Natural killer cell (primary cell): Measurements from ENCODE around the gene SGO2. TPM values are rescaled to one million over a fixed set of nuclear protein-coding genes. Genes with fewer than 3 reads are reported as not detected.
"Not testable (repeated sequence)": the region's sequence is repeated elsewhere in the genome, so short reads cannot be mapped to it uniquely, and the experiment has no call there.

ENCODE experiments used
- ATAC-seq, 3 donors: fragments of 150-1000 bp in 2 of 3; fragments of 200-7000 bp in 1 of 3; cut with Tn5 transposase; 1 replicate in 1 of 3; 2 replicates in 2 of 3; pipeline ENCODE4 v1.10.0; 2021; ENCODE audit warnings: mild to moderate bottlenecking in 2 of 3, moderate library complexity in 2 of 3
- DNase-seq, 2 donors: peaks; one replicate each; pipeline versions ENCODE4 v3.0.0 to v3.0.0-alpha.2; 2013 to 2021; ENCODE audit warnings: mixed read lengths in 1 of 2
- H3K27ac ChIP-seq: one replicate; pipeline ENCODE4 v1.5.1; 2013; ENCODE audit warnings: mild to moderate bottlenecking, low read length
- H3K27me3 ChIP-seq: one replicate; pipeline ENCODE4 v1.6.1; 2013; ENCODE audit warnings: low read length; ENCODE audit not compliant: control insufficient read depth, insufficient read depth
- H3K36me3 ChIP-seq: one replicate; pipeline ENCODE4 v1.6.1; 2013; ENCODE audit warnings: low read length; ENCODE audit not compliant: control insufficient read depth, insufficient read depth
- H3K4me1 ChIP-seq: one replicate; pipeline ENCODE4 v1.6.1; 2013; ENCODE audit warnings: low read length; ENCODE audit not compliant: control insufficient read depth, insufficient read depth
- H3K4me3 ChIP-seq: one replicate; pipeline ENCODE4 v1.5.1; 2013; ENCODE audit warnings: low read length
- H3K9me3 ChIP-seq: one replicate; pipeline ENCODE4 v1.6.1; 2013; ENCODE audit warnings: low read length; ENCODE audit not compliant: control insufficient read depth, insufficient read depth
- H3K27ac Mint-ChIP-seq, 2 donors: one replicate each; pipeline ENCODE4 v1.8.0; 2022; ENCODE audit warnings: mild to moderate bottlenecking in 2 of 2, mixed read lengths in 2 of 2, moderate library complexity in 1 of 2
- H3K27me3 Mint-ChIP-seq, 2 donors: one replicate each; pipeline ENCODE4 v1.8.0; 2022; ENCODE audit warnings: low read depth in 2 of 2, mixed read lengths in 2 of 2
- H3K36me3 Mint-ChIP-seq: one replicate; pipeline ENCODE4 v1.8.0; 2022; ENCODE audit warnings: mixed read lengths
- H3K4me1 Mint-ChIP-seq, 2 donors: one replicate each; pipeline ENCODE4 v1.8.0; 2022; ENCODE audit warnings: mixed read lengths in 2 of 2
- H3K4me3 Mint-ChIP-seq: one replicate; pipeline ENCODE4 v1.8.0; 2022; ENCODE audit warnings: mild to moderate bottlenecking, moderate library complexity, mixed read lengths
- H3K9me3 Mint-ChIP-seq, 2 donors: one replicate each; pipeline ENCODE4 v1.8.0; 2022; ENCODE audit warnings: mixed read lengths in 2 of 2
- WGBS: methylation state at CpG from one replicate; pipeline ENCODE4 v1.1.7; 2013; ENCODE audit warnings: missing lambda C conversion rate; ENCODE audit not compliant: insufficient coverage; 5-methylcytosine and 5-hydroxymethylcytosine counted together
- intact Hi-C: fragments of 100-400 bp; cut with micrococcal nuclease; formaldehyde crosslinking; loops from one replicate; pipeline ENCODE4 v1.14.2; 2022
- total RNA-seq, 4 donors: library from RNA; stranded (reverse); fragments of 120-200 nt in 1 of 4; gene quantifications; one replicate each; pipeline versions ENCODE4 v1.2.3 to v1.2.4, GENCODE V29; 2013 to 2022
- TF ChIP-seq, protein P1 (sequence below): fragments of 200-600 bp; IDR thresholded peaks from one replicate; pipeline ENCODE4 v1.8.0; 2022; ENCODE audit warnings: antibody characterized with exemption

SGO2 gene
- total RNA-seq, 3 donors from 2014 or later (not counting 1 experiment from before 2014, with no cell fraction given), result 2.3 to 5.4 (median 3.1) TPM

GRCh38 chr2:200608341-200609027, 82.5 kb downstream of the SGO2 start:
- no peak for DNase-seq
- intact Hi-C loops, result no loop called here
- H3K27ac ChIP-seq, result no peak overlapping the region
- Mint-ChIP-seq H3K4me3 (no peak overlapping the region), H3K9me3 (peaks cover 0 to 2% of the 10 kb centered on the region in 2 donors), H3K4me1 (peaks cover 0 to 3% of the 10 kb centered on the region in 2 donors), H3K36me3 (no peaks in the 10 kb centered on the region), H3K27ac (no peak overlapping the region), H3K27me3 (peaks cover 0 to 4% of the 10 kb centered on the region in 2 donors)
- TF ChIP-seq, protein P1, sequence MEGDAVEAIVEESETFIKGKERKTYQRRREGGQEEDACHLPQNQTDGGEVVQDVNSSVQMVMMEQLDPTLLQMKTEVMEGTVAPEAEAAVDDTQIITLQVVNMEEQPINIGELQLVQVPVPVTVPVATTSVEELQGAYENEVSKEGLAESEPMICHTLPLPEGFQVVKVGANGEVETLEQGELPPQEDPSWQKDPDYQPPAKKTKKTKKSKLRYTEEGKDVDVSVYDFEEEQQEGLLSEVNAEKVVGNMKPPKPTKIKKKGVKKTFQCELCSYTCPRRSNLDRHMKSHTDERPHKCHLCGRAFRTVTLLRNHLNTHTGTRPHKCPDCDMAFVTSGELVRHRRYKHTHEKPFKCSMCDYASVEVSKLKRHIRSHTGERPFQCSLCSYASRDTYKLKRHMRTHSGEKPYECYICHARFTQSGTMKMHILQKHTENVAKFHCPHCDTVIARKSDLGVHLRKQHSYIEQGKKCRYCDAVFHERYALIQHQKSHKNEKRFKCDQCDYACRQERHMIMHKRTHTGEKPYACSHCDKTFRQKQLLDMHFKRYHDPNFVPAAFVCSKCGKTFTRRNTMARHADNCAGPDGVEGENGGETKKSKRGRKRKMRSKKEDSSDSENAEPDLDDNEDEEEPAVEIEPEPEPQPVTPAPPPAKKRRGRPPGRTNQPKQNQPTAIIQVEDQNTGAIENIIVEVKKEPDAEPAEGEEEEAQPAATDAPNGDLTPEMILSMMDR, result no peak
- 63% methylated on average over 3 of the region's 3 CpGs for WGBS
- no peaks in the 10 kb centered on the region for H3K4me1 ChIP-seq
- no peak overlapping the region for H3K4me3 ChIP-seq
- no peaks in the 10 kb centered on the region for H3K27me3 ChIP-seq
- no peaks in the 10 kb centered on the region for H3K9me3 ChIP-seq
- H3K36me3 ChIP-seq, result no peaks in the 10 kb centered on the region
- no peak for ATAC-seq

DNA sequence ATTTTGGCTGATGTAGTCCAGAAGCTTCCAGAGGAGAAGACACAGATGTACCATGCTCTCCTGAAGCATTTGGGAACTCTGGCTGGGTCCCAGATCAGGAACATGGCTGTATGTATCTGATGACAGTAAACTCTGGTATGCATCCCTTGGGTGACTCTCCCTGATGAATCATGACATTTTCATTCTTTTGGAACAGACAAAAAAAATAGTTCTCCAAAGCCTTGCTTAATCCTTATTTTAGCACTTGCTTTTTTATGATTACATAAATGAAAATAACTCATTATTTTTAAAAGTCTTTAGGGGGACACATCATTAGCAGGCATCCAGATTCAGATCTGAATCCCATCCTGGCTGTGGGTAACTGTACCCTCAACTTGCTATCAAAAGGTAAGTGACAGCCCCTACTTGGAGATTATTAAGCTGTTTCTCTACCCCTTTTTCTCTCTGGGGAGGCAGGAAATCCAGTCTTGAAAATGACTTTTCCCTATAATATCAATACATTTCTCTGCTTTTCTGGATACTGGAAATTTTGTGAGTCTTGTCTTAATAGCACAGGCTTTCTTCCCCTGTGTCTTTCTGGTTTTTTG, 83.1 kb downstream of the SGO2 start:
- intact Hi-C loops, result no loop called here
- H3K27me3 ChIP-seq, result no peaks in the 10 kb centered on the region
- no peak overlapping the region for H3K27ac Mint-ChIP-seq
- no peak for DNase-seq
- no peaks in the 10 kb centered on the region for H3K36me3 Mint-ChIP-seq
- H3K9me3 ChIP-seq, result no peaks in the 10 kb centered on the region
- no peaks in the 10 kb centered on the region for H3K4me1 ChIP-seq
- TF ChIP-seq, protein P1, result no peak
- peaks cover 0 to 2% of the 10 kb centered on the region in 2 donors for H3K9me3 Mint-ChIP-seq
- peaks cover 0 to 1% of the 10 kb centered on the region in 2 donors for H3K4me1 Mint-ChIP-seq
- no peak overlapping the region for H3K4me3 Mint-ChIP-seq
- no peak overlapping the region for H3K4me3 ChIP-seq
- H3K27ac ChIP-seq, result no peak overlapping the region
- H3K27me3 Mint-ChIP-seq, result peaks cover under 1 to 4% of the 10 kb centered on the region in 2 donors
- no peak for ATAC-seq
- H3K36me3 ChIP-seq, result no peaks in the 10 kb centered on the region

DNA sequence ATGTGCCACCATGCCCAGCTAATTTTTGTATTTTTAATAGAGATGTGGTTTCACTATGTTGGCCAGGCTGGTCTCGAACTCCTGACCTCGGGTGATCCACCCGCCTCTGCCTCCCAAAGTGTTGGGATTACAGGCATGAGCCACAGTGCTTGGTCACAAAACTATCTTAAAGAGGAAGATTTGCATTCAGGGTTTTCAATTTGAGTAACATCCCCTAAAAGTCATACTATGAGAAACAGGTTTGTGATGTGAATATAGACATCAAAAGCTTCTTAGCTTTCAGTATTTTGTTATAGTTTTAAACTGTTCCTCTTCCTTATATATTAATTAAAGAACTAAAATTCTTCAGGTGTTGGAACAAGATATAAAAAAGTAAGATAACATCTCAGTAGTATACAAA, 84.2 kb downstream of the SGO2 start:
- H3K36me3 Mint-ChIP-seq, H3K4me3 Mint-ChIP-seq, H3K4me1 ChIP-seq, H3K4me1 Mint-ChIP-seq, H3K27me3 ChIP-seq, H3K27ac ChIP-seq, H3K9me3 Mint-ChIP-seq, H3K27me3 Mint-ChIP-seq, H3K9me3 ChIP-seq, H3K4me3 ChIP-seq, H3K27ac Mint-ChIP-seq, H3K36me3 ChIP-seq, intact Hi-C loops, DNase-seq, ATAC-seq: not testable (repeated sequence)
- 84% methylated on average over 3 of the region's 3 CpGs for WGBS

- TF ChIP-seq, protein P1, result no peak
- Histone ChIP-seq H3K9me3 (no peaks in the 10 kb centered on the region), H3K27ac (no peak overlapping the region), H3K36me3 (no peaks in the 10 kb centered on the region), H3K27me3 (no peaks in the 10 kb centered on the region), H3K4me1 (no peaks in the 10 kb centered on the region), H3K4me3 (no peak overlapping the region)
- ATAC-seq (no peak), DNase-seq (no peak)
- Mint-ChIP-seq H3K9me3 (no peaks in the 10 kb centered on the region), H3K4me3 (no peak overlapping the region), H3K27ac (no peak overlapping the region), H3K36me3 (no peaks in the 10 kb centered on the region), H3K4me1 (peaks cover 13 to 16% of the 10 kb centered on the region in 2 donors), H3K27me3 (peaks cover 2 to 5% of the 10 kb centered on the region in 2 donors)
- 100% methylated on average over 3 of the region's 4 CpGs for WGBS
- intact Hi-C loops, result no loop called here
Measured at GRCh38 chr2:200613692-200614091, 87.7 kb downstream of the SGO2 start.
